Ovary (tissue), 10 donors: ENCODE measurements around the gene FYB2. TPM values are rescaled to one million over a fixed set of nuclear protein-coding genes. Genes with fewer than 3 reads are reported as not detected.

Experiments
- DNase-seq, 5 donors: peaks; one replicate each; pipeline ENCODE4 v3.0.0-alpha.2; 2019 to 2020
- H3K27ac ChIP-seq, 2 donors: fragments of 200-600 bp; one replicate each; pipeline versions ENCODE4 v1.5.1 to v1.8.0; 2019 to 2022
- H3K27me3 ChIP-seq: fragments of 200-600 bp; one replicate; pipeline ENCODE4 v1.8.0; 2022
- H3K36me3 ChIP-seq: fragments of 200-600 bp; sonication (generic); one replicate; pipeline ENCODE4 v1.5.1; 2019
- H3K4me1 ChIP-seq: one replicate; pipeline ENCODE4 v1.8.1; 2013; ENCODE audit warnings: mild to moderate bottlenecking, moderate library complexity; ENCODE audit not compliant: insufficient read depth
- H3K4me3 ChIP-seq: fragments of 200-600 bp; sonication (generic); one replicate; pipeline ENCODE4 v1.5.1; 2017
- H3K9me3 ChIP-seq, 2 donors: fragments of 200-600 bp in 1 of 2; sonication (generic) in 1 of 2; one replicate each; pipeline versions ENCODE4 v1.5.1 to v1.8.1; 2013 to 2019; ENCODE audit warnings: mild to moderate bottlenecking in 1 of 2, moderate library complexity in 1 of 2
- EP300 ChIP-seq: sonication (generic); formaldehyde crosslinking; IDR thresholded peaks from one replicate; pipeline ENCODE4 v1.6.1; 2017; ENCODE audit warnings: antibody characterized with exemption
- POLR2A ChIP-seq: fragments of 450-650 bp; IDR thresholded peaks from one replicate; pipeline ENCODE4 v1.6.1; 2017; ENCODE audit warnings: antibody characterized with exemption, mild to moderate bottlenecking, moderate library complexity
- WGBS, 3 donors: extraction: QIAGEN DNeasy Blood & Tissue Kit in 1 of 3; methylation state at CpG; one replicate each; pipeline versions ENCODE4 v1.1.5 to v1.1.7; 2013 to 2017; 5-methylcytosine and 5-hydroxymethylcytosine counted together
- intact Hi-C, 4 donors: fragments of 100-400 bp; cut with DNase I; formaldehyde crosslinking; loops; one replicate each; pipeline versions ENCODE4 v1.11.0 to v1.15.1; 2022 to 2023
- long read RNA-seq, 3 donors: library from polyadenylated mRNA in 2 of 3; unstranded in 2 of 3; transcript quantifications; one replicate each; pipeline ENCODE4 v2.0.0 and lab custom pipeline, GENCODE V29; 2021 to 2026
- polyA plus RNA-seq, 2 donors: library from polyadenylated mRNA; stranded (reverse); fragments of 200-250 nt in 1 of 2; fragments of 350-450 nt in 1 of 2; fragmentation: Illumina TruSeq in 1 of 2; extraction: RNeasy Lipid Tissue Mini Kit (QIAGEN cat#74804) in 1 of 2; gene quantifications; one replicate each; pipeline ENCODE4 v1.2.3, GENCODE V29; 2013 to 2014
- total RNA-seq, 7 donors: library from RNA; depleted of rRNA in 2 of 7; stranded (reverse); fragments of >200 nt in 2 of 7; fragmentation: NEBNext Ultra II Directional in 3 of 7; extraction: Animal tissue kit (Norgen Biotek cat#: 25700) in 3 of 7; gene quantifications; one replicate each; pipeline versions ENCODE4 v1.1.0 to v1.2.4, GENCODE V29; 2016 to 2023
- TF ChIP-seq, protein P1 (sequence below), 3 donors: fragments of 450-650 bp in 2 of 3; fragments of 200-600 bp in 1 of 3; IDR thresholded peaks; one replicate each; pipeline versions ENCODE4 v1.5.1 to v1.8.0; 2016 to 2022; ENCODE audit warnings: antibody characterized with exemption in 3 of 3, mild to moderate bottlenecking in 1 of 3
- donor health status: DM: no; HTN: no; CAD: no; lungs with moderate emphysema.
- donor health status: DM: no; HTN: no; CAD: no.
- donor health status: Bipolar disorder and iron deficiency.
- donor health status: DM: yes; HTN: yes; CAD: no.
- donor health status: DM: no; HTN: no; CAD: no.
- donor health status: DM: yes; HTN: yes; CAD: no.

Gene FYB2
- 10 to 100 TPM in 1 of 7 donors, 1 to 10 TPM in 4, not detected in 2; 1.2 to 81.5 (median 2.1) TPM for total RNA-seq
- polyA plus RNA-seq: under 1 TPM; 0.06 to 0.18 TPM
- long read RNA-seq, donor 1, partial matches to known transcripts: 1 of 1 reads
- long read RNA-seq, donor 1, other reads (novel, unspliced or antisense): 0 of 1 reads
- long read RNA-seq, donor 2, partial matches to known transcripts: 0 of 6 reads
- long read RNA-seq, donor 2, other reads (novel, unspliced or antisense): 0 of 6 reads
- long read RNA-seq, donor 3: 0 reads

GRCh38 chr1:56819387-56819899 is at the start of gene FYB2:
Gene FYB2, minus strand, starts transcription at chr1:56819404. Its CDS starts 114 bp downstream, at chr1:56819290.
- no peak for TF ChIP-seq POLR2A
- TF ChIP-seq, protein P1, sequence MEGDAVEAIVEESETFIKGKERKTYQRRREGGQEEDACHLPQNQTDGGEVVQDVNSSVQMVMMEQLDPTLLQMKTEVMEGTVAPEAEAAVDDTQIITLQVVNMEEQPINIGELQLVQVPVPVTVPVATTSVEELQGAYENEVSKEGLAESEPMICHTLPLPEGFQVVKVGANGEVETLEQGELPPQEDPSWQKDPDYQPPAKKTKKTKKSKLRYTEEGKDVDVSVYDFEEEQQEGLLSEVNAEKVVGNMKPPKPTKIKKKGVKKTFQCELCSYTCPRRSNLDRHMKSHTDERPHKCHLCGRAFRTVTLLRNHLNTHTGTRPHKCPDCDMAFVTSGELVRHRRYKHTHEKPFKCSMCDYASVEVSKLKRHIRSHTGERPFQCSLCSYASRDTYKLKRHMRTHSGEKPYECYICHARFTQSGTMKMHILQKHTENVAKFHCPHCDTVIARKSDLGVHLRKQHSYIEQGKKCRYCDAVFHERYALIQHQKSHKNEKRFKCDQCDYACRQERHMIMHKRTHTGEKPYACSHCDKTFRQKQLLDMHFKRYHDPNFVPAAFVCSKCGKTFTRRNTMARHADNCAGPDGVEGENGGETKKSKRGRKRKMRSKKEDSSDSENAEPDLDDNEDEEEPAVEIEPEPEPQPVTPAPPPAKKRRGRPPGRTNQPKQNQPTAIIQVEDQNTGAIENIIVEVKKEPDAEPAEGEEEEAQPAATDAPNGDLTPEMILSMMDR (IDR thresholded peaks at IDR 0.05): no peak
- TF ChIP-seq EP300: no peak
- no peaks in the 10 kb centered on the region for H3K27me3 ChIP-seq
- no peak within 1 kb of the TSS for H3K27ac ChIP-seq
- no peaks in the 10 kb centered on the region for H3K9me3 ChIP-seq
- no peaks in the 10 kb centered on the region for H3K4me1 ChIP-seq
- DNase-seq: no peak
- intact Hi-C loops: no loop called here
- H3K4me3 ChIP-seq: no peak within 1 kb of the TSS
- H3K36me3 ChIP-seq: no peaks in the 10 kb centered on the region
- 59 to 75% (median 72%) methylated on average over 8 to 10 of the region's 10 CpGs for WGBS, 3 donors

DNA sequence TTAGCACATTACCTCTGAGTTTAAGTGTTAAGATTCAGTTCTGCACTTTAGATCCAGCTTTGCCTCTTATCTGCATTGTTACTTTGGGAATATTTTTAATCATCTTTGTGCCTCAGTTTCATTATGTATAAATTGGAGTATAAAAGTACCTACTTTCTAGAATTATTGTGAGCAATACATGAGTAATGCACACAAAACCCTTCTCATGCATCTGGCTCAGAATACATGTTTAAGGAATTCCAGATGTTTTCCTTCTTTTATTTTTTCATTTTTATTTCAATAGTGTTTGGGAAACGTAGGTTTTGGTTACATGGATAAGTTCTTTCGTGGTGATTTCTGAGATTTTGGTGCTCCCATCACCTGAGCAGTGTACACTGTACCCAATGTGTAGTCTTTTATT is 49.6 kb upstream of the FYB2 start:
- Histone ChIP-seq H3K27ac (no peak overlapping the region), H3K4me1 (no peaks in the 10 kb centered on the region), H3K9me3 (no peaks in the 10 kb centered on the region), H3K27me3 (no peaks in the 10 kb centered on the region), H3K4me3 (no peak overlapping the region), H3K36me3 (no peaks in the 10 kb centered on the region)
- no peak for DNase-seq
- TF ChIP-seq, protein P1 (IDR thresholded peaks at IDR 0.05): no peak
- intact Hi-C loops: no loop called here
- WGBS, 3 donors: 17 to 26% (median 24%) methylated on average over 2 of the region's 2 CpGs

GRCh38 chr1:56867491-56867890 is 48.3 kb upstream of the FYB2 start:
- H3K4me3 ChIP-seq: no peak overlapping the region
- H3K4me1 ChIP-seq: no peaks in the 10 kb centered on the region
- intact Hi-C loops: no loop called here
- TF ChIP-seq, protein P1 (IDR thresholded peaks at IDR 0.05): no peak
- no peak for TF ChIP-seq POLR2A
- no peak for TF ChIP-seq EP300
- no peaks in the 10 kb centered on the region for H3K9me3 ChIP-seq
- no peaks in the 10 kb centered on the region for H3K27me3 ChIP-seq
- H3K27ac ChIP-seq: no peak overlapping the region
- 89 to 91% (median 90%) methylated on average over 5 of the region's 5 CpGs for WGBS, 3 donors
- H3K36me3 ChIP-seq: no peaks in the 10 kb centered on the region
- DNase-seq: no peak

- no peaks in the 10 kb centered on the region for H3K9me3 ChIP-seq
- no peaks in the 10 kb centered on the region for H3K36me3 ChIP-seq
- H3K4me1 ChIP-seq: no peaks in the 10 kb centered on the region
- H3K4me3 ChIP-seq: no peak overlapping the region
- TF ChIP-seq EP300 (no peak), POLR2A (no peak)
- TF ChIP-seq, protein P1 (IDR thresholded peaks at IDR 0.05): no peak
- no peak overlapping the region for H3K27ac ChIP-seq
- DNase-seq: no peak
- no peaks in the 10 kb centered on the region for H3K27me3 ChIP-seq
- intact Hi-C loops: no loop called here
- WGBS, 3 donors: 46 to 72% (median 68%) methylated on average over 2 of the region's 2 CpGs
Observed at GRCh38 chr1:56866656-56867055, 47.5 kb upstream of the FYB2 start.
